ENCODE measurements around the gene NUB1.

Gene NUB1

GRCh38 chr7:151426441-151426903 lies 84.9 kb downstream of the NUB1 start:
- Histone ChIP-seq H4K20me1 (no peaks in the 10 kb centered on the region), H3K4me1 (peaks cover 13 to 29% (median 24%) of the 10 kb centered on the region in 10 experiments), H3K4me3 (no peak overlapping the region), H3K36me3 (no peaks in the 10 kb centered on the region), H3K9ac (no peak overlapping the region), H3K27me3 (0 out of 22 replicates have a peak, but pooled peaks cover 0 to 3% (median 0%) of the 10 kb centered on the region in 11 experiments), H3K9me3 (replicated peaks in 1 of 11) (peaks cover 11 to 23% (median 21%) of the 10 kb centered on the region in 11 experiments), H3K27ac (no peak overlapping the region), H3K4me2 (no peak overlapping the region)
- TF ChIP-seq Cebpa-rat (IDR thresholded peaks at IDR 0.05): no peak

GRCh38 chr7:151426904-151427704 lies 85.5 kb downstream of the NUB1 start:
- H3K27me3 ChIP-seq: no peaks in the 10 kb centered on the region
- H3K27ac ChIP-seq: no peak overlapping the region
- no peaks in the 10 kb centered on the region for H3K36me3 ChIP-seq
- H4K20me1 ChIP-seq: no peaks in the 10 kb centered on the region
- TF ChIP-seq Cebpa-rat (IDR thresholded peaks at IDR 0.05): no peak
- no peak overlapping the region for H3K4me3 ChIP-seq
- peaks cover 13 to 30% (median 24%) of the 10 kb centered on the region in 10 experiments for H3K4me1 ChIP-seq
- H3K9me3 ChIP-seq (replicated peaks in 1 of 11): peaks cover 5 to 17% (median 14%) of the 10 kb centered on the region in 11 experiments
- H3K4me2 ChIP-seq: no peak overlapping the region
- no peak overlapping the region for H3K9ac ChIP-seq

- no peaks in the 10 kb centered on the region for H3K36me3 ChIP-seq
- no peak overlapping the region for H3K9ac ChIP-seq
- H4K20me1 ChIP-seq: no peaks in the 10 kb centered on the region
- peak overlapping the region; percentile 16 to 88 (median 34); a peak in 14 of 22 replicates for H3K4me2 ChIP-seq
- no peak overlapping the region for H3K27ac ChIP-seq
- H3K27me3 ChIP-seq: no peaks in the 10 kb centered on the region
- no peak for TF ChIP-seq Cebpa-rat (IDR thresholded peaks at IDR 0.05)
- H3K4me1 ChIP-seq: peaks cover 15 to 38% (median 30%) of the 10 kb centered on the region in 10 experiments
- peaks cover 0 to 10% (median 7%) of the 10 kb centered on the region in 11 experiments; a peak in 16 of 22 replicates for H3K9me3 ChIP-seq (replicated peaks in 1 of 11)
- no peak overlapping the region for H3K4me3 ChIP-seq
These were observed 86.2 kb downstream of the NUB1 start for GRCh38 chr7:151427705-151428377.

Data from BLaER1 treated with 17β-estradiol and CSF1 and Interleukin-3, amounts not matched to agents 10 nM and 100 nM (cell line).